Neural progenitor cell (in vitro differentiated cells): Measurements from ENCODE around the gene SRR.

ENCODE experiments used
- CTCF ChIP-seq: fragments of 200-600 bp; sonication (generic); IDR thresholded peaks from 2 replicates; pipeline ENCODE4 v1.5.1; 2017; ENCODE audit warnings: antibody characterized with exemption, mild to moderate bottlenecking
- EZH2 ChIP-seq: fragments of 200-600 bp; sonication (generic); IDR thresholded peaks from 2 replicates; pipeline ENCODE4 v1.6.1; 2017; ENCODE audit warnings: antibody characterized with exemption, mild to moderate bottlenecking, moderate library complexity
- EZH2phosphoT487 ChIP-seq: fragments of 200-600 bp; sonication (generic); IDR thresholded peaks from 2 replicates; pipeline ENCODE4 v1.6.1; 2017; ENCODE audit warnings: antibody characterized with exemption

- no peak for TF ChIP-seq EZH2
- TF ChIP-seq CTCF, result no peak
- TF ChIP-seq EZH2phosphoT487, result no peak
These were observed 69.4 kb downstream of the SRR start for GRCh38 chr17:2373179-2373578.
